ENCODE measurements around the gene PLD3.
"Not testable (repeated sequence)": the region's sequence is repeated elsewhere in the genome, so short reads cannot be mapped to it uniquely, and the experiment has no call there.

PLD3 gene

GRCh38 chr19:40397568-40397906 is 49.0 kb downstream of the PLD3 start:
- Mint-ChIP-seq H3K27ac (no peak overlapping the region), H3K36me3 (peaks cover 6% of the 10 kb centered on the region), H3K4me3 (no peak overlapping the region), H3K4me1 (ENCODE audit: low read depth) (peaks cover 12% of the 10 kb centered on the region), H3K27me3 (peaks cover 2% of the 10 kb centered on the region), H3K9me3 (ENCODE audit: low read depth) (no peaks in the 10 kb centered on the region)

DNA sequence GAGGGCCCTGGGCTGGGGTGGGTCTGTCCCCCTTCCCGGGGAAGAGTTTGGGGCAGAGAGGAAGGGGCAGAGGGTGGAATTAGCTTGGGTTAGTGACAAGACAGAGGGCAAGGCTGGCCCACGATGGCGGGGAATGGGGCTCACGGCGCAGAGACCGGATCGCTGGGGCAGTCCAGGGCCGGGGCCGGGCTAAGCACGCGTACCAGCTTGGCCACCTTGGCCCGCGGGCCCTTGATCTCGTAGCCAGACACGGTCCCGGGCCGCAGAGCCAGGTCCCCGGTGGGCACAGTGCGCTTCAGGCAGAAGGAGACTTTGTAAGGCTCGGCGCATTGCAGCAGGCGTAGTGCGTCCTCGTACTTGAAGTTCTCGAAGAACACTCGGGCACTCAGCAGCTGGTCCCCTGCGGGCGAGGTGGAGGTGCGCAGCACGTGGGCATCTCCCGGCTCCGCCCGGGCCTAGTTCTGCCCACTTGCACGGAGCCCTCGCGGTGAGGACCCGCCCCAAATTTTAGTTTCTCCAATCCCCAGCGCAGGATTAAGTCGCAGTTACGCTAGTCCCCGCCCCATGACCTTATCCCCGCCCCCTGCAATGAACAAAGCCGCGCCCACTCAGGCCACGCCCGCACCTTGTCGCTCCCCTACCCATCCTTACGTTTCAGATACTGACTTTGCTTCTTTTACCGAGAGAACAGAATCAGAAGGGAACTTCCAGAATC is 50.1 kb downstream of the PLD3 start:
- peaks cover 17% of the 10 kb centered on the region for H3K4me1 Mint-ChIP-seq (ENCODE audit: low read depth)
- peaks cover 2% of the 10 kb centered on the region for H3K27me3 Mint-ChIP-seq
- no peaks in the 10 kb centered on the region for H3K9me3 Mint-ChIP-seq (ENCODE audit: low read depth)
- peak overlapping the region; percentile 30 for H3K4me3 Mint-ChIP-seq
- H3K27ac Mint-ChIP-seq, result no peak overlapping the region
- H3K36me3 Mint-ChIP-seq, result peaks cover 6% of the 10 kb centered on the region

- peaks cover 6% of the 10 kb centered on the region for H3K36me3 Mint-ChIP-seq
- H3K4me3 Mint-ChIP-seq, result no peak overlapping the region
- H3K27ac Mint-ChIP-seq, result peak overlapping the region; percentile 56
- H3K4me1 Mint-ChIP-seq (ENCODE audit: low read depth), result peaks cover 19% of the 10 kb centered on the region
- peaks cover 2% of the 10 kb centered on the region for H3K27me3 Mint-ChIP-seq
- no peaks in the 10 kb centered on the region for H3K9me3 Mint-ChIP-seq (ENCODE audit: low read depth)
Observed at GRCh38 chr19:40400559-40400958, 52.1 kb downstream of the PLD3 start.

DNA sequence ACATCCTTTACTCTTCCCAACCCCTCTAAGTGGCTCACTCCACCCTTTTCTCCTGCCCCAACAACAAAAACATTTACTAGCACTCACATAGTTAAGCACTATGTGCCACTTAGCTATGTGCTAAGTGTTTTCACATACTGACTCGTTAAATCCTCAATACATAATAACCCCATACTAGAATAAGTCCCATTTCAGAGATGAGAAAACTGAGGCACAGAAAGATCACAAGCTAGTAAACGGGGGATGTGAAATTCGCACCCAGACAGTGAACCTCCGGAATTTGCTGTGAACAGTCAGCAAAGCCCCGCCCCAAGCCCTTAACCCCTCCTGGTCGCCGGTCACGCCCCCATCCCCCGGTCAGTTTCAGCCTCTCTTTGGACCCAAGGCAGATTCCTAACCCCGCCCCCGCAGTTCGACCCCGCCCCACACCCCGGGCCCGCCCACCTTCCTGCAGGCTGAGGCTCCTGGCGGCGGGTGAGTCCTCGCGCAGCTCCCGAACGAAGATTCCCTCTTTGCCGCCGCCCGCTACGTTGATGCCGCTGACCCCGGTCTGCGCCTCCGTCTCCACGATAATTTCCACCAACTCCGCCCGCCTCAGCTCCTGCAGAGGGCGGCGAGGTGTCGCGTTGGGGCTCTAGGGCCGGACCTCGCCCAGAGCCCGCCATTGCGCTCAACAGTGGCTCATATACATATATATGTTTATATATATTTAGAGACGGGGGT is 54.9 kb downstream of the PLD3 start:
- H3K4me1 Mint-ChIP-seq (ENCODE audit: low read depth), result peaks cover 19% of the 10 kb centered on the region
- peak overlapping the region; percentile 95 for H3K4me3 Mint-ChIP-seq
- H3K9me3 Mint-ChIP-seq (ENCODE audit: low read depth), result no peaks in the 10 kb centered on the region
- peaks cover 2% of the 10 kb centered on the region for H3K27me3 Mint-ChIP-seq
- H3K27ac Mint-ChIP-seq, result peak overlapping the region; percentile 87
- H3K36me3 Mint-ChIP-seq, result peaks cover 6% of the 10 kb centered on the region

- Mint-ChIP-seq H3K36me3 (no peaks in the 10 kb centered on the region), H3K27ac (no peak overlapping the region), H3K9me3 (ENCODE audit: low read depth) (no peaks in the 10 kb centered on the region), H3K4me1 (ENCODE audit: low read depth) (peaks cover 8% of the 10 kb centered on the region), H3K4me3 (no peak overlapping the region), H3K27me3 (no peaks in the 10 kb centered on the region)
Observed at GRCh38 chr19:40407714-40408597, 59.5 kb downstream of the PLD3 start.

DNA sequence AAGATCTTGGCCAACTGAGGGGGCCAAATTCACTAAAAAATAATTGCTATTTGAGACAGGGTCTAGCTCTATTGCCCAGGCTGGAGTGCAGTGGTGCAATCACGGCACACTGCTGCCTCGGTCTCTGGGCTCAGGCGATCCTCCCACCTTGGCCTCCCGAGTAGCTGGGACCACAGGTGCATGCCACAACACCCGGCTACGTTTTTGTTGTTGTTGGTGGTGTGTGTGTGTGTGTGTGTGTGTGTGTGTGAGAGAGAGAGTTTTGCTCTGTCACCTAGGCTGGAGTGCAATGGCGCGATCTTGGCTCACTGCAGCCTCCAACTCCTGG is 60.1 kb downstream of the PLD3 start:
- H3K4me3 Mint-ChIP-seq; H3K36me3 Mint-ChIP-seq; H3K27ac Mint-ChIP-seq; H3K9me3 Mint-ChIP-seq (ENCODE audit: low read depth); H3K27me3 Mint-ChIP-seq; H3K4me1 Mint-ChIP-seq (ENCODE audit: low read depth): not testable (repeated sequence)

GRCh38 chr19:40410030-40410389 is 61.5 kb downstream of the PLD3 start:
- Mint-ChIP-seq H3K27ac (no peak overlapping the region), H3K36me3 (no peaks in the 10 kb centered on the region), H3K4me3 (no peak overlapping the region), H3K9me3 (ENCODE audit: low read depth) (no peaks in the 10 kb centered on the region), H3K27me3 (no peaks in the 10 kb centered on the region), H3K4me1 (ENCODE audit: low read depth) (peaks cover 1% of the 10 kb centered on the region)

DNA sequence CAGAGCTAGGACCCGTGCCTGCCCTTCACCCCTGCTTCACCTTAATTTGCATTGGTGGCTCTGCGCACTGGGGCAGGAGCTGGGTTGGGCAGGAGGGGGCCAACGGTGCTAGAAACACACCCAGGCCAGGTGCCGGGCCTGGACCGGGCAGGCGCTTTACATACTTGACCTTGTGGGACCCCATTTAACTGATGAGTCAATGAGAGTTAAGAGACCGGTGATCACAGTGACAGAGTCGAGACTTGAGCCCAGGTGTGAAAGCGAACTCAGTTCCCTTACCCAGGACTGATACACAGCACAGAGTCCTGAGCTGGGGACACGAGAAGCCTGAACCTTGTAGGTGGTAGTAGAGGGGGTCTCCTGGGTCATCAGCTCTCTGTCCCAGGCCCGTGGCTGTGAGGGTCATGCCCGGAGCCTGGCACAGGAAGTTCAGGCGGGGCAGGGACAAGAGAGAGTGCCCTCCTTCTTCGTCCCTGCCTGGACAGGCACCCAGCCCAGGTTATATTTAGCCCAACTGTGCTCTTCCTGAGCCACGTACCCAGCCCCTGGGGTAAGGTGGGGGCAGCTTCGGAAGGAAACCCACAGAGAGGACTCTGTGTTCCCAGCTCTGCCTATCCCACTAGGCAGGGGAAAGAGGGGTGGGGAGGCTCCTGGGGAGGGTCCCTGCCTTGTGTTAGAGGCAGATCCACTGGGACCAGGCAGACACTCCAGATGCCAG is 62.8 kb downstream of the PLD3 start:
- no peak overlapping the region for H3K27ac Mint-ChIP-seq
- H3K36me3 Mint-ChIP-seq, result no peaks in the 10 kb centered on the region
- H3K9me3 Mint-ChIP-seq (ENCODE audit: low read depth), result no peaks in the 10 kb centered on the region
- H3K27me3 Mint-ChIP-seq, result no peaks in the 10 kb centered on the region
- H3K4me1 Mint-ChIP-seq (ENCODE audit: low read depth), result peaks cover 1% of the 10 kb centered on the region
- no peak overlapping the region for H3K4me3 Mint-ChIP-seq

GRCh38 chr19:40411958-40412499 is 63.5 kb downstream of the PLD3 start:
- Mint-ChIP-seq H3K27ac (no peak overlapping the region), H3K9me3 (ENCODE audit: low read depth) (no peaks in the 10 kb centered on the region), H3K36me3 (no peaks in the 10 kb centered on the region), H3K4me3 (no peak overlapping the region), H3K27me3 (no peaks in the 10 kb centered on the region), H3K4me1 (ENCODE audit: low read depth) (peaks cover 4% of the 10 kb centered on the region)

DNA sequence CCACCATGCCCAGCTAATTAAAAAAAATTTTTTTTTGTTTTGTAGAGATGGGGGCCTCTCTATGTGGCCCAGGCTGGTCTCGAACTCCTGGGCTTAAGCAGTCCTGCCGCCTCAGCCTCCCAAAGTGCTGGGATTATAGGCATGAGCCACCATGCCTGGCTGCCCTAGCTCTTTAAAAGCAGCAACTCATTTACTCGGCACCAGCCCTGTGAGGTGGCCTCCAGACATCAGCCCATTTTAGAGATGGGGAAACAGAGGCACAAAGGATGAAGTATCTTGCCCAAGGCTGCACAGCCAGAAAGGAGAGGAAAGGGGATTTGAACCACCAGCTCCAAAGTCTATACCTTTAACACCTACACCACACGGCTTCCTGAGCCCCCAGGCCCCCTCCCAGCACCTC is 64.4 kb downstream of the PLD3 start:
- Mint-ChIP-seq H3K27me3 (no peaks in the 10 kb centered on the region), H3K9me3 (ENCODE audit: low read depth) (no peaks in the 10 kb centered on the region), H3K4me3 (no peak overlapping the region), H3K36me3 (no peaks in the 10 kb centered on the region), H3K27ac (no peak overlapping the region), H3K4me1 (ENCODE audit: low read depth) (peaks cover 5% of the 10 kb centered on the region)

GRCh38 chr19:40413291-40413845 is 64.9 kb downstream of the PLD3 start, which contains the start of gene PRX:
TSS of gene PRX (minus strand) at chr19:40413378. CDS start at chr19:40407932, 5,446 bp downstream.
- H3K27me3 Mint-ChIP-seq, result no peaks in the 10 kb centered on the region
- no peak within 1 kb of the TSS for H3K4me3 Mint-ChIP-seq
- peaks cover 5% of the 10 kb centered on the region for H3K4me1 Mint-ChIP-seq (ENCODE audit: low read depth)
- no peaks in the 10 kb centered on the region for H3K9me3 Mint-ChIP-seq (ENCODE audit: low read depth)
- no peaks in the 10 kb centered on the region for H3K36me3 Mint-ChIP-seq
- no peak within 1 kb of the TSS for H3K27ac Mint-ChIP-seq

GRCh38 chr19:40414542-40415535 is 66.3 kb downstream of the PLD3 start:
- Mint-ChIP-seq H3K9me3 (ENCODE audit: low read depth) (no peaks in the 10 kb centered on the region), H3K4me3 (no peak overlapping the region), H3K4me1 (ENCODE audit: low read depth) (peaks cover 6% of the 10 kb centered on the region), H3K27ac (no peak overlapping the region), H3K36me3 (no peaks in the 10 kb centered on the region), H3K27me3 (no peaks in the 10 kb centered on the region)

DNA sequence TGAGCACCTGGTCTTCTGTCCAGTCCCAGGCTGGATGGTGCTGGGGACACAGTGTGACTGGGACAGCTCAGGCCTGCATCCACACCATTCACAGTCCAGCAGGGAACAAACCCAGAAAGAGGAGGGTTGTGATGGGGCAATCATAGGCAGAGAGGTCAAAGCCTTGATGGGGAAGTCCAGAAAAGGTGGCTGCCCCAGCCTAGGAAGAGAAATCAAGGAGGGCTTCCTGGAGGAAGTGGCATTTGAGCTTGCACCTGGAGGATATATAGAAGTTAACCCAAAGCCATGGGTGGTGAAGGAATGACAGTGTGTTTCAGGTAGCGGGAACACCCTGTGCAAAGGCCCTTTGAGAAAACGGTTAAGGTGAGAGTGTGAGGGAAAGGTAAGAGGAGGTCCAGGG is 67.3 kb downstream of the PLD3 start:
- Mint-ChIP-seq H3K36me3 (no peaks in the 10 kb centered on the region), H3K4me3 (no peak overlapping the region), H3K4me1 (ENCODE audit: low read depth) (peaks cover 8% of the 10 kb centered on the region), H3K27ac (peak overlapping the region; percentile 16), H3K27me3 (no peaks in the 10 kb centered on the region), H3K9me3 (ENCODE audit: low read depth) (no peaks in the 10 kb centered on the region)

All from activated naive CD8-positive, alpha-beta T cell (primary cell).